Neural cell (in vitro differentiated cells): ENCODE results near the gene ADAMTS6. TPM values are rescaled to one million over a fixed set of nuclear protein-coding genes. Genes with fewer than 3 reads are reported as not detected.

Source experiments
- H2AFZ ChIP-seq: fragments of 200-600, 300-800 bp; sonication (generic), shearing (Covaris generic); 2 replicates; pipeline ENCODE4 v1.6.0; 2014; ENCODE audit warnings: low read depth, mild to moderate bottlenecking, antibody characterized with exemption, low read length, moderate library complexity
- H3F3A ChIP-seq: fragments of 200-600 bp; shearing (Covaris generic); 2 replicates; pipeline ENCODE4 v1.6.1; 2016; ENCODE audit warnings: mild to moderate bottlenecking, moderate library complexity, mixed read lengths, antibody characterized with exemption, low read length; ENCODE audit not compliant: insufficient read depth, poor library complexity, severe bottlenecking
- H3K27ac ChIP-seq: fragments of 200-600, 300-800 bp; sonication (generic), shearing (Covaris generic); 2 replicates; pipeline ENCODE4 v1.5.1; 2014; ENCODE audit warnings: mild to moderate bottlenecking, low read length, moderate library complexity
- H3K27me3 ChIP-seq: fragments of 300-800, 200-600 bp; sonication (generic), shearing (Covaris generic); 2 replicates; pipeline ENCODE4 v1.6.0; 2014; ENCODE audit warnings: mild to moderate bottlenecking, low read depth, low read length, moderate library complexity; ENCODE audit not compliant: insufficient read depth
- H3K36me3 ChIP-seq: fragments of 300-800, 200-600 bp; sonication (generic), shearing (Covaris generic); 2 replicates; pipeline ENCODE4 v1.5.1; 2014; ENCODE audit warnings: mild to moderate bottlenecking, antibody characterized with exemption, low read length, moderate library complexity; ENCODE audit not compliant: insufficient read depth
- H3K4me2 ChIP-seq: fragments of 300-800, 200-600 bp; sonication (generic), shearing (Covaris generic); 2 replicates; pipeline ENCODE4 v1.6.0; 2014; ENCODE audit warnings: mild to moderate bottlenecking, low read length
- H3K4me3 ChIP-seq: fragments of 300-800, 200-600 bp; sonication (generic), shearing (Covaris generic); 2 replicates; pipeline ENCODE4 v1.5.1; 2014; ENCODE audit warnings: mild to moderate bottlenecking, low read length, moderate library complexity
- H3K79me2 ChIP-seq: fragments of 200-600 bp; shearing (Covaris generic); replicated peaks from 2 replicates; pipeline ENCODE4 v1.6.0; 2014; ENCODE audit warnings: mild to moderate bottlenecking, low read length, moderate library complexity; ENCODE audit not compliant: insufficient read depth
- H3K9ac ChIP-seq: fragments of 300-800, 200-600 bp; sonication (generic), shearing (Covaris generic); 2 replicates; pipeline ENCODE4 v1.6.1; 2016; ENCODE audit warnings: mild to moderate bottlenecking, low read length, mixed read lengths
- H3K9me2 ChIP-seq: fragments of 200-600 bp; shearing (Covaris generic); 2 replicates; pipeline ENCODE4 v1.6.1; 2016; ENCODE audit warnings: mild to moderate bottlenecking, low read length, mixed read lengths; ENCODE audit not compliant: insufficient read depth
- H3K9me3 ChIP-seq: fragments of 200-600, 300-800 bp; sonication (generic), shearing (Covaris generic); 2 replicates; pipeline ENCODE4 v1.6.1; 2016; ENCODE audit warnings: mild to moderate bottlenecking, mixed run types, low read length, moderate library complexity, mixed read lengths
- H4K20me1 ChIP-seq: fragments of 200-600 bp; shearing (Covaris generic); 2 replicates; pipeline ENCODE4 v1.6.1; 2016; ENCODE audit warnings: mild to moderate bottlenecking, mixed run types; ENCODE audit not compliant: insufficient read depth
- EP300 ChIP-seq: fragments of 450-650 bp; conservative IDR thresholded peaks from 2 replicates; pipeline ENCODE4 v1.6.1; 2014; ENCODE audit warnings: antibody characterized with exemption, mild to moderate bottlenecking, moderate library complexity; ENCODE audit not compliant: poor library complexity, severe bottlenecking
- EZH2 ChIP-seq: fragments of 200-600, 300-800 bp; shearing (Covaris generic), sonication (generic); IDR thresholded peaks from 2 replicates; pipeline ENCODE4 v1.6.1; 2014; ENCODE audit warnings: antibody characterized with exemption, low read length, borderline replicate concordance, mild to moderate bottlenecking; ENCODE audit not compliant: insufficient read depth, poor library complexity, severe bottlenecking
- MXI1 ChIP-seq: fragments of 450-650 bp; conservative IDR thresholded peaks from 2 replicates; pipeline ENCODE4 v1.6.1; 2014; ENCODE audit warnings: antibody characterized with exemption, mild to moderate bottlenecking; ENCODE audit not compliant: poor library complexity, severe bottlenecking
- POLR2AphosphoS5 ChIP-seq: IDR thresholded peaks from 2 replicates; pipeline ENCODE4 v1.6.1; 2012
- RAD21 ChIP-seq: fragments of 450-650 bp; conservative IDR thresholded peaks from 2 replicates; pipeline ENCODE4 v1.6.1; 2014; ENCODE audit warnings: antibody characterized with exemption, mild to moderate bottlenecking, moderate library complexity
- SMC3 ChIP-seq: fragments of 450-650 bp; conservative IDR thresholded peaks from 2 replicates; pipeline ENCODE4 v1.6.1; 2014; ENCODE audit warnings: antibody characterized with exemption, mild to moderate bottlenecking, moderate library complexity; ENCODE audit not compliant: poor library complexity
- TAF1 ChIP-seq: IDR thresholded peaks from 2 replicates; pipeline ENCODE4 v1.6.1; 2012; ENCODE audit warnings: low read depth
- polyA plus RNA-seq: library from polyadenylated mRNA; depleted of rRNA; stranded (reverse); fragments of >200 nt; gene quantifications from 2 replicates; pipeline ENCODE4 v1.2.3, GENCODE V29; 2014
- TF ChIP-seq, protein P1 (sequence below): fragments of 450-650 bp; IDR thresholded peaks from 2 replicates; pipeline ENCODE4 v1.5.1; 2014; ENCODE audit warnings: antibody characterized with exemption, mild to moderate bottlenecking, moderate library complexity; ENCODE audit not compliant: poor library complexity, severe bottlenecking
- TF ChIP-seq, protein P2 (sequence below): IDR thresholded peaks from 2 replicates; pipeline ENCODE4 v1.6.1; 2012; ENCODE audit warnings: borderline replicate concordance

Gene ADAMTS6
- polyA plus RNA-seq, 1 donor from 2014 or later, result 0.58 TPM

DNA sequence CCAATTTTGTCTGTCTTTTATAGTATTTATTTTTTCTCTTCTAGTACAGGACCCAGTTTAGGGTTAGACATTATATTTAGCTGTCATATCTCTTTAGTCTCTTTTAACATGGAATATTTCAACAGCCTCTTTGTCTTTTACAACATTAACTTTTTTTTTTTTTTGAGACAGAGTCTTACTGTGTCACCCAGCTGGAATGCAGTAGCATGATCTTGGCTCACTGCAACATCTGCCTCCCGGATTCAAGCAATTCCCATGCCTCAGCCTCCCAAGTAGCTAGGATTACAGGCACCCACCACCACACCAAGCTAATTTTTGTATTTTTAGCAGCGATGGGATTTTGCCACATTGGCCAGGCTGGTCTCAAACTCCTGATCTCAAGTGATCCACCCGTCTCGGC, 90.1 kb downstream of the ADAMTS6 start:
- no peak overlapping the region for H3K4me3 ChIP-seq
- H3K9me3 ChIP-seq, result no peaks in the 10 kb centered on the region
- no peak for TF ChIP-seq RAD21
- no peak for TF ChIP-seq POLR2AphosphoS5
- no peak for TF ChIP-seq EZH2
- TF ChIP-seq, protein P1, sequence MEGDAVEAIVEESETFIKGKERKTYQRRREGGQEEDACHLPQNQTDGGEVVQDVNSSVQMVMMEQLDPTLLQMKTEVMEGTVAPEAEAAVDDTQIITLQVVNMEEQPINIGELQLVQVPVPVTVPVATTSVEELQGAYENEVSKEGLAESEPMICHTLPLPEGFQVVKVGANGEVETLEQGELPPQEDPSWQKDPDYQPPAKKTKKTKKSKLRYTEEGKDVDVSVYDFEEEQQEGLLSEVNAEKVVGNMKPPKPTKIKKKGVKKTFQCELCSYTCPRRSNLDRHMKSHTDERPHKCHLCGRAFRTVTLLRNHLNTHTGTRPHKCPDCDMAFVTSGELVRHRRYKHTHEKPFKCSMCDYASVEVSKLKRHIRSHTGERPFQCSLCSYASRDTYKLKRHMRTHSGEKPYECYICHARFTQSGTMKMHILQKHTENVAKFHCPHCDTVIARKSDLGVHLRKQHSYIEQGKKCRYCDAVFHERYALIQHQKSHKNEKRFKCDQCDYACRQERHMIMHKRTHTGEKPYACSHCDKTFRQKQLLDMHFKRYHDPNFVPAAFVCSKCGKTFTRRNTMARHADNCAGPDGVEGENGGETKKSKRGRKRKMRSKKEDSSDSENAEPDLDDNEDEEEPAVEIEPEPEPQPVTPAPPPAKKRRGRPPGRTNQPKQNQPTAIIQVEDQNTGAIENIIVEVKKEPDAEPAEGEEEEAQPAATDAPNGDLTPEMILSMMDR, result no peak
- no peak for TF ChIP-seq EP300
- no peak for TF ChIP-seq TAF1
- TF ChIP-seq, protein P2, sequence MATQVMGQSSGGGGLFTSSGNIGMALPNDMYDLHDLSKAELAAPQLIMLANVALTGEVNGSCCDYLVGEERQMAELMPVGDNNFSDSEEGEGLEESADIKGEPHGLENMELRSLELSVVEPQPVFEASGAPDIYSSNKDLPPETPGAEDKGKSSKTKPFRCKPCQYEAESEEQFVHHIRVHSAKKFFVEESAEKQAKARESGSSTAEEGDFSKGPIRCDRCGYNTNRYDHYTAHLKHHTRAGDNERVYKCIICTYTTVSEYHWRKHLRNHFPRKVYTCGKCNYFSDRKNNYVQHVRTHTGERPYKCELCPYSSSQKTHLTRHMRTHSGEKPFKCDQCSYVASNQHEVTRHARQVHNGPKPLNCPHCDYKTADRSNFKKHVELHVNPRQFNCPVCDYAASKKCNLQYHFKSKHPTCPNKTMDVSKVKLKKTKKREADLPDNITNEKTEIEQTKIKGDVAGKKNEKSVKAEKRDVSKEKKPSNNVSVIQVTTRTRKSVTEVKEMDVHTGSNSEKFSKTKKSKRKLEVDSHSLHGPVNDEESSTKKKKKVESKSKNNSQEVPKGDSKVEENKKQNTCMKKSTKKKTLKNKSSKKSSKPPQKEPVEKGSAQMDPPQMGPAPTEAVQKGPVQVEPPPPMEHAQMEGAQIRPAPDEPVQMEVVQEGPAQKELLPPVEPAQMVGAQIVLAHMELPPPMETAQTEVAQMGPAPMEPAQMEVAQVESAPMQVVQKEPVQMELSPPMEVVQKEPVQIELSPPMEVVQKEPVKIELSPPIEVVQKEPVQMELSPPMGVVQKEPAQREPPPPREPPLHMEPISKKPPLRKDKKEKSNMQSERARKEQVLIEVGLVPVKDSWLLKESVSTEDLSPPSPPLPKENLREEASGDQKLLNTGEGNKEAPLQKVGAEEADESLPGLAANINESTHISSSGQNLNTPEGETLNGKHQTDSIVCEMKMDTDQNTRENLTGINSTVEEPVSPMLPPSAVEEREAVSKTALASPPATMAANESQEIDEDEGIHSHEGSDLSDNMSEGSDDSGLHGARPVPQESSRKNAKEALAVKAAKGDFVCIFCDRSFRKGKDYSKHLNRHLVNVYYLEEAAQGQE, result no peak
- TF ChIP-seq MXI1, result no peak
- TF ChIP-seq SMC3, result no peak
- no peak overlapping the region for H3K9ac ChIP-seq
- no peaks in the 10 kb centered on the region for H3K79me2 ChIP-seq
- H3K9me2 ChIP-seq, result no peaks in the 10 kb centered on the region
- H2AFZ ChIP-seq, result no peak overlapping the region
- no peaks in the 10 kb centered on the region for H4K20me1 ChIP-seq
- no peak overlapping the region for H3K27ac ChIP-seq
- H3K36me3 ChIP-seq, result no peaks in the 10 kb centered on the region
- H3F3A ChIP-seq, result no peaks in the 10 kb centered on the region
- no peaks in the 10 kb centered on the region for H3K27me3 ChIP-seq
- H3K4me2 ChIP-seq, result no peak overlapping the region

DNA sequence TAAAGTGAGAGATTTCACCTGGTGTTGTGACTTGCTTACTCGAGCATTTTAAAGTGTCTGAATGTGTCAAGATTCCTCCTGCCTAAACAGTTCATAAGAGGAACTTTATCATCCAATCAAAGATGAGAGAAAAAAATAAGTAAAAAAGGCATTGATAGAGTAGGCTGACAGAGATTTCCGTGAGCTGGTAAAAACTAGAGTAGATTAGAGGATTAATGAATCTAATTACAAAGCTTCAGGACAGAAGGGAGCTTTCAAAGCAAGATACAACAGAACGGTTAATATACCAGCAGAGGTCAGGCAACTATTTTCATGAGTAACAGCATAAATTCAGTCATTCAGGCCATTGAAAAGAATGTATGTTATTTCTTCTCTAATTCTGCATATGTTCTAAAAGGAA, 91.5 kb downstream of the ADAMTS6 start:
- no peaks in the 10 kb centered on the region for H3F3A ChIP-seq
- no peak overlapping the region for H2AFZ ChIP-seq
- H3K9ac ChIP-seq, result no peak overlapping the region
- H3K9me3 ChIP-seq, result no peaks in the 10 kb centered on the region
- no peaks in the 10 kb centered on the region for H3K27me3 ChIP-seq
- H3K27ac ChIP-seq, result no peak overlapping the region
- H3K79me2 ChIP-seq, result no peaks in the 10 kb centered on the region
- no peak for TF ChIP-seq SMC3
- no peak for TF ChIP-seq MXI1
- TF ChIP-seq EZH2, result no peak
- TF ChIP-seq EP300, result no peak
- TF ChIP-seq TAF1, result no peak
- no peak for TF ChIP-seq POLR2AphosphoS5
- TF ChIP-seq RAD21, result no peak
- TF ChIP-seq, protein P2, result no peak
- TF ChIP-seq, protein P1, result no peak
- H3K36me3 ChIP-seq, result no peaks in the 10 kb centered on the region
- no peaks in the 10 kb centered on the region for H4K20me1 ChIP-seq
- no peak overlapping the region for H3K4me3 ChIP-seq
- no peaks in the 10 kb centered on the region for H3K9me2 ChIP-seq
- H3K4me2 ChIP-seq, result no peak overlapping the region
